Activated B cell treated with CpG ODN at 0.5 μM for 24 hours (primary cell): Measurements from ENCODE around the gene ARL8A. TPM values are rescaled to one million over a fixed set of nuclear protein-coding genes. Genes with fewer than 3 reads are reported as not detected.

Source experiments
- ATAC-seq: fragments of 200-7000 bp; cut with Tn5 transposase; one replicate; pipeline ENCODE4 v1.10.0; 2021; ENCODE audit warnings: low read depth, mild to moderate bottlenecking, moderate library complexity
- CTCF ChIA-PET: fragments of 350-600 bp; sonication (Branson Sonifier 250); formaldehyde crosslinking; loops from one replicate; lab custom pipeline; 2021; ENCODE audit warnings: antibody characterized with exemption; lab: Charles Lee
- POLR2A ChIA-PET: fragments of 350-600 bp; sonication (Branson Sonifier 250); formaldehyde crosslinking; loops from one replicate; lab custom pipeline; 2021; ENCODE audit warnings: antibody characterized with exemption; lab: Charles Lee
- DNase-seq: peaks from one replicate; pipeline ENCODE4 v3.0.0; 2022
- H3K27ac Mint-ChIP-seq: one replicate; pipeline ENCODE4 v1.8.0; 2020; ENCODE audit warnings: mixed read lengths
- H3K27me3 Mint-ChIP-seq: one replicate; pipeline ENCODE4 v1.8.0; 2021; ENCODE audit warnings: mixed read lengths
- H3K36me3 Mint-ChIP-seq: one replicate; pipeline ENCODE4 v1.8.0; 2021; ENCODE audit warnings: low read depth, mixed read lengths
- H3K4me1 Mint-ChIP-seq: one replicate; pipeline ENCODE4 v1.8.0; 2021; ENCODE audit warnings: mixed read lengths
- H3K4me3 Mint-ChIP-seq: one replicate; pipeline ENCODE4 v1.8.0; 2020; ENCODE audit warnings: mild to moderate bottlenecking, mixed read lengths
- H3K9me3 Mint-ChIP-seq: one replicate; pipeline ENCODE4 v1.8.0; 2020; ENCODE audit warnings: mixed read lengths
- CTCF ChIP-seq: fragments of 200-600 bp; IDR thresholded peaks from one replicate; pipeline ENCODE4 v1.8.0; 2022; ENCODE audit warnings: antibody characterized with exemption, mild to moderate bottlenecking
- intact Hi-C: fragments of 100-400 bp; cut with micrococcal nuclease; formaldehyde crosslinking; loops from one replicate; pipeline ENCODE4 v1.15.1; 2024
- total RNA-seq: library from RNA; stranded (reverse); gene quantifications from 2 replicates; pipeline ENCODE4 v1.2.3, GENCODE V29; 2022

Gene ARL8A
- total RNA-seq, 1 donor from 2014 or later = 58.0 TPM

GRCh38 chr1:202189918-202190715 lies 45.6 kb upstream of the ARL8A start:
- H3K9me3 Mint-ChIP-seq = no peaks in the 10 kb centered on the region
- H3K27ac Mint-ChIP-seq = no peak overlapping the region
- H3K4me1 Mint-ChIP-seq = peaks cover 17% of the 10 kb centered on the region
- CTCF ChIA-PET = interaction anchor here (0.7 to 3.9 kb wide), 11 partner anchors 9 to 589 kb away, joined by 3 to 18 read pairs (median 3); partner anchors contain the start of gene PTPN7
- no peak overlapping the region for H3K4me3 Mint-ChIP-seq
- no peaks in the 10 kb centered on the region for H3K36me3 Mint-ChIP-seq
- ATAC-seq = no peak
- POLR2A ChIA-PET = no interaction called here
- intact Hi-C loops = loop anchor here (1.0 kb wide), 2 partner anchors 125 to 529 kb away; no protein-coding TSS in a partner anchor
- TF ChIP-seq CTCF = no peak
- DNase-seq = no peak
- H3K27me3 Mint-ChIP-seq = peaks cover 33% of the 10 kb centered on the region

- Mint-ChIP-seq H3K27ac (no peak overlapping the region), H3K4me3 (no peak overlapping the region), H3K27me3 (peaks cover 36% of the 10 kb centered on the region), H3K36me3 (no peaks in the 10 kb centered on the region), H3K4me1 (peaks cover 11% of the 10 kb centered on the region), H3K9me3 (no peaks in the 10 kb centered on the region)
- DNase-seq (peak; percentile 74), ATAC-seq (peak; percentile 69)
- POLR2A ChIA-PET = no interaction called here
- peak; percentile 31 for TF ChIP-seq CTCF
- intact Hi-C loops = loop anchor here (1.0 kb wide), 2 partner anchors 126 to 530 kb away; no protein-coding TSS in a partner anchor
- CTCF ChIA-PET = interaction anchor here (0.8 to 3.9 kb wide), 11 partner anchors 9 to 536 kb away, joined by 3 to 18 read pairs (median 4); partner anchors contain the start of gene PTPN7
Observed at GRCh38 chr1:202189001-202189790, 44.7 kb upstream of the ARL8A start.

GRCh38 chr1:202187697-202188407 lies 43.3 kb upstream of the ARL8A start:
- no peak overlapping the region for H3K4me3 Mint-ChIP-seq
- POLR2A ChIA-PET = no interaction called here
- intact Hi-C loops = no loop called here
- no peak overlapping the region for H3K27ac Mint-ChIP-seq
- DNase-seq = no peak
- no peak for ATAC-seq
- peaks cover 4% of the 10 kb centered on the region for H3K4me1 Mint-ChIP-seq
- no peaks in the 10 kb centered on the region for H3K9me3 Mint-ChIP-seq
- peaks cover 33% of the 10 kb centered on the region for H3K27me3 Mint-ChIP-seq
- no peak for TF ChIP-seq CTCF
- CTCF ChIA-PET = interaction anchor here (1.5 to 3.9 kb wide), 4 partner anchors 28 to 532 kb away, joined by 4 to 18 read pairs (median 10); partner anchors contain the start of gene PTPN7
- H3K36me3 Mint-ChIP-seq = no peaks in the 10 kb centered on the region

DNA sequence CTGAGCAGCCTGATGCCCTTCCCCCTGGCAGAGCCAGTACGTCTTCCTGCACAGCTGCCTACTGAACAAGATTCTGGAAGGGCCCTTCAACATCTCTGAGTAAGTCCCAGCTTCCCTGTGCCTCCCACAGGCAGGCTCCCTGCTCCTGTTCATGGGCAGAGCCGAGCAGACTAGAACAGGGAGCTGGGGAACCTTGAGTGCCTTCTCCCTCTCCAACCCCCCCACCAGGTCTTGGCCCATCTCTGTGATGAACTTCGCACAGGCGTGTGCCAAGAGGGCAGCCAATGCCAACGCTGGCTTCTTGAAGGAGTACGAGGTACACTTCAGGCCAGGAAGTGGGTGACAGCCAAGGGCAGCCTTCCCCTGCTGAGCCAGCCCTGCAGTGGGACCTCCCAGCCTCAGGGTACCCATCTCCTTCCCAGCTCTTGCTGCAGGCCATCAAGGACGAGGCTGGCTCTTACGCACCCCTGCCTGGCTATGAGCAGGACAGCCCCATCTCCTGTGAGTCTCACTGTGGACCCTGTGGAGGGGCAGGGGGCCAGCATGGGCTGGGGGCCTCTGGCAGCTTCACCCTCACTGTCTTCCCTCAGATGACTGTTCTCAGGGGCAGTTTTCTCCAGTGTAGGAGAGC lies 42.6 kb upstream of the ARL8A start:
- H3K36me3 Mint-ChIP-seq = no peaks in the 10 kb centered on the region
- peaks cover 3% of the 10 kb centered on the region for H3K4me1 Mint-ChIP-seq
- TF ChIP-seq CTCF = no peak
- CTCF ChIA-PET = interaction anchor here (1.1 to 3.9 kb wide), 5 partner anchors 27 to 533 kb away, joined by 3 to 18 read pairs (median 7); partner anchors contain the start of gene PTPN7
- peaks cover 29% of the 10 kb centered on the region for H3K27me3 Mint-ChIP-seq
- H3K9me3 Mint-ChIP-seq = no peaks in the 10 kb centered on the region
- POLR2A ChIA-PET = no interaction called here
- H3K27ac Mint-ChIP-seq = no peak overlapping the region
- no peak for ATAC-seq
- no peak for DNase-seq
- intact Hi-C loops = no loop called here
- H3K4me3 Mint-ChIP-seq = no peak overlapping the region
